Measurements from ENCODE around the gene PI4KA.
A peak's percentile ranks its signal among the peaks of the same experiment; 100 is the strongest.
"Not testable (repeated sequence)": the region's sequence is repeated elsewhere in the genome, so short reads cannot be mapped to it uniquely, and the experiment has no call there.

The PI4KA gene

GRCh38 chr22:20844055-20845037 lies 14.3 kb downstream of the PI4KA start:
- no peak for DNase-seq

GRCh38 chr22:20843501-20843900 lies 15.1 kb downstream of the PI4KA start:
- peak in 1 of 2 experiments; percentile 15 for DNase-seq

GRCh38 chr22:20840646-20841371 lies 17.8 kb downstream of the PI4KA start:
- no peak for DNase-seq

- DNase-seq, result no peak
These were observed 18.6 kb downstream of the PI4KA start for GRCh38 chr22:20839837-20840645.

- not testable (repeated sequence) for DNase-seq
These were observed 19.3 kb downstream of the PI4KA start for GRCh38 chr22:20839354-20839753.

- no peak for DNase-seq
These were observed 21.4 kb downstream of the PI4KA start for GRCh38 chr22:20836987-20837823.

GRCh38 chr22:20834725-20835124 lies 23.9 kb downstream of the PI4KA start:
- no peak for DNase-seq

- DNase-seq, result no peak
These were observed 24.4 kb downstream of the PI4KA start for GRCh38 chr22:20834206-20834605.

GRCh38 chr22:20833225-20833665 lies 25.4 kb downstream of the PI4KA start:
- DNase-seq, result no peak

- DNase-seq, result no peak
These were observed 29.0 kb downstream of the PI4KA start for GRCh38 chr22:20829491-20830134.

- not testable (repeated sequence) for DNase-seq
These were observed 32.0 kb downstream of the PI4KA start for GRCh38 chr22:20826373-20827152.

- no peak for DNase-seq
These were observed 33.0 kb downstream of the PI4KA start for GRCh38 chr22:20825624-20826023.

GRCh38 chr22:20825216-20825615 lies 33.4 kb downstream of the PI4KA start:
- not testable (repeated sequence) for DNase-seq

- no peak for DNase-seq
These were observed 35.3 kb downstream of the PI4KA start for GRCh38 chr22:20823264-20823663.

- DNase-seq, result no peak
These were observed 36.4 kb downstream of the PI4KA start for GRCh38 chr22:20822240-20822639.

GRCh38 chr22:20821717-20822239 lies 36.8 kb downstream of the PI4KA start:
- DNase-seq, result not testable (repeated sequence)

- no peak for DNase-seq
These were observed 39.1 kb downstream of the PI4KA start for GRCh38 chr22:20819471-20819870.

GRCh38 chr22:20818471-20818870 lies 40.1 kb downstream of the PI4KA start:
- DNase-seq, result no peak

GRCh38 chr22:20816559-20816958 lies 42.1 kb downstream of the PI4KA start:
- no peak for DNase-seq

GRCh38 chr22:20815477-20816050 lies 43.0 kb downstream of the PI4KA start:
- no peak for DNase-seq
